NT2/D1 (cell line): ENCODE results near the gene MAML2.

Experiments
- DNase-seq: peaks from one replicate; pipeline ENCODE4 v3.0.0-alpha.2; 2011; ENCODE audit warnings: low read depth, low spot score
- H3K27me3 ChIP-seq: 2 replicates; pipeline ENCODE4 v1.6.0; 2011; ENCODE audit warnings: mild to moderate bottlenecking; ENCODE audit not compliant: insufficient read length, insufficient read depth
- H3K36me3 ChIP-seq: 2 replicates; pipeline ENCODE4 v1.6.1; 2011; ENCODE audit warnings: mild to moderate bottlenecking, low read length, mixed read lengths; ENCODE audit not compliant: insufficient read depth, insufficient read length
- H3K4me1 ChIP-seq: 2 replicates; pipeline ENCODE4 v1.5.1; 2011; ENCODE audit not compliant: insufficient read depth, insufficient read length
- H3K4me3 ChIP-seq: 2 replicates; pipeline ENCODE4 v1.5.1; 2011; ENCODE audit warnings: low read depth; ENCODE audit not compliant: insufficient read length
- H3K9ac ChIP-seq: 2 replicates; pipeline ENCODE4 v1.6.0; 2011; ENCODE audit warnings: low read depth; ENCODE audit not compliant: insufficient read length
- H3K9me3 ChIP-seq: 2 replicates; pipeline ENCODE4 v1.5.1; 2011; ENCODE audit warnings: mild to moderate bottlenecking, low read length; ENCODE audit not compliant: insufficient read depth
- SUZ12 ChIP-seq: IDR thresholded peaks from 2 replicates; pipeline ENCODE4 v1.6.1; 2011; ENCODE audit not compliant: insufficient read length, insufficient read depth; ENCODE audit errors: extremely low read depth
- YY1 ChIP-seq: IDR thresholded peaks from 2 replicates; pipeline ENCODE4 v1.6.1; 2011; ENCODE audit not compliant: insufficient read length, insufficient read depth
- ZNF274 ChIP-seq: IDR thresholded peaks from 2 replicates; pipeline ENCODE4 v1.6.1; 2011; ENCODE audit warnings: mild to moderate bottlenecking, low read depth, low read length

The MAML2 gene

GRCh38 chr11:96267001-96267495 is 75.9 kb downstream of the MAML2 start:
- H3K9ac ChIP-seq: no peak overlapping the region
- no peaks in the 10 kb centered on the region for H3K36me3 ChIP-seq
- H3K4me1 ChIP-seq: no peaks in the 10 kb centered on the region
- H3K27me3 ChIP-seq: no peaks in the 10 kb centered on the region
- TF ChIP-seq ZNF274: no peak
- no peak for TF ChIP-seq SUZ12
- TF ChIP-seq YY1: no peak
- H3K9me3 ChIP-seq: no peaks in the 10 kb centered on the region
- DNase-seq: no peak
- no peak overlapping the region for H3K4me3 ChIP-seq

- TF ChIP-seq ZNF274: no peak
- TF ChIP-seq SUZ12: no peak
- no peak for TF ChIP-seq YY1
- H3K4me3 ChIP-seq: no peak overlapping the region
- no peaks in the 10 kb centered on the region for H3K9me3 ChIP-seq
- no peaks in the 10 kb centered on the region for H3K27me3 ChIP-seq
- H3K4me1 ChIP-seq: no peaks in the 10 kb centered on the region
- H3K36me3 ChIP-seq: no peaks in the 10 kb centered on the region
- H3K9ac ChIP-seq: no peak overlapping the region
- DNase-seq: no peak
Observed at GRCh38 chr11:96265972-96266371, 77.0 kb downstream of the MAML2 start.

GRCh38 chr11:96265220-96265737 is 77.7 kb downstream of the MAML2 start:
- Histone ChIP-seq H3K4me1 (no peaks in the 10 kb centered on the region), H3K36me3 (no peaks in the 10 kb centered on the region), H3K4me3 (no peak overlapping the region), H3K9ac (no peak overlapping the region), H3K27me3 (no peaks in the 10 kb centered on the region), H3K9me3 (no peaks in the 10 kb centered on the region)
- TF ChIP-seq ZNF274: no peak
- TF ChIP-seq SUZ12: no peak
- no peak for TF ChIP-seq YY1
- no peak for DNase-seq

GRCh38 chr11:96264364-96264763 is 78.6 kb downstream of the MAML2 start:
- no peak for DNase-seq
- H3K9me3 ChIP-seq: no peaks in the 10 kb centered on the region
- no peak overlapping the region for H3K9ac ChIP-seq
- no peaks in the 10 kb centered on the region for H3K4me1 ChIP-seq
- H3K4me3 ChIP-seq: no peak overlapping the region
- H3K36me3 ChIP-seq: no peaks in the 10 kb centered on the region
- H3K27me3 ChIP-seq: no peaks in the 10 kb centered on the region
- no peak for TF ChIP-seq YY1
- no peak for TF ChIP-seq SUZ12
- no peak for TF ChIP-seq ZNF274

GRCh38 chr11:96263238-96263763 is 79.7 kb downstream of the MAML2 start:
- DNase-seq: no peak
- Histone ChIP-seq H3K4me3 (no peak overlapping the region), H3K4me1 (no peaks in the 10 kb centered on the region), H3K27me3 (no peaks in the 10 kb centered on the region), H3K9ac (no peak overlapping the region), H3K9me3 (no peaks in the 10 kb centered on the region), H3K36me3 (no peaks in the 10 kb centered on the region)
- no peak for TF ChIP-seq YY1
- no peak for TF ChIP-seq ZNF274
- TF ChIP-seq SUZ12: no peak

GRCh38 chr11:96260532-96260931 is 82.5 kb downstream of the MAML2 start:
- TF ChIP-seq ZNF274 (no peak), YY1 (no peak), SUZ12 (no peak)
- no peaks in the 10 kb centered on the region for H3K9me3 ChIP-seq
- no peaks in the 10 kb centered on the region for H3K27me3 ChIP-seq
- H3K4me3 ChIP-seq: no peak overlapping the region
- H3K4me1 ChIP-seq: no peaks in the 10 kb centered on the region
- no peaks in the 10 kb centered on the region for H3K36me3 ChIP-seq
- DNase-seq: no peak
- no peak overlapping the region for H3K9ac ChIP-seq

GRCh38 chr11:96260067-96260511 is 82.9 kb downstream of the MAML2 start:
- DNase-seq: no peak
- TF ChIP-seq ZNF274 (no peak), SUZ12 (no peak), YY1 (no peak)
- Histone ChIP-seq H3K9ac (no peak overlapping the region), H3K4me3 (no peak overlapping the region), H3K9me3 (no peaks in the 10 kb centered on the region), H3K27me3 (no peaks in the 10 kb centered on the region), H3K4me1 (no peaks in the 10 kb centered on the region), H3K36me3 (no peaks in the 10 kb centered on the region)

- Histone ChIP-seq H3K4me3 (no peak overlapping the region), H3K27me3 (no peaks in the 10 kb centered on the region), H3K9ac (no peak overlapping the region), H3K36me3 (no peaks in the 10 kb centered on the region), H3K9me3 (no peaks in the 10 kb centered on the region), H3K4me1 (no peaks in the 10 kb centered on the region)
- TF ChIP-seq SUZ12 (no peak), YY1 (no peak), ZNF274 (no peak)
- no peak for DNase-seq
Observed at GRCh38 chr11:96259134-96259830, 83.7 kb downstream of the MAML2 start.
